ENCODE results near the gene FAM20C. TPM values are rescaled to one million over a fixed set of nuclear protein-coding genes. Genes with fewer than 3 reads are reported as not detected.

The FAM20C gene
- total RNA-seq, 1 experiment from 2014 or later, result 35.8 TPM

GRCh38 chr7:305410-306151 lies 113.2 kb downstream of the FAM20C start:
- no peak for DNase-seq (ENCODE audit: low spot score)
- TF ChIP-seq, protein P1, sequence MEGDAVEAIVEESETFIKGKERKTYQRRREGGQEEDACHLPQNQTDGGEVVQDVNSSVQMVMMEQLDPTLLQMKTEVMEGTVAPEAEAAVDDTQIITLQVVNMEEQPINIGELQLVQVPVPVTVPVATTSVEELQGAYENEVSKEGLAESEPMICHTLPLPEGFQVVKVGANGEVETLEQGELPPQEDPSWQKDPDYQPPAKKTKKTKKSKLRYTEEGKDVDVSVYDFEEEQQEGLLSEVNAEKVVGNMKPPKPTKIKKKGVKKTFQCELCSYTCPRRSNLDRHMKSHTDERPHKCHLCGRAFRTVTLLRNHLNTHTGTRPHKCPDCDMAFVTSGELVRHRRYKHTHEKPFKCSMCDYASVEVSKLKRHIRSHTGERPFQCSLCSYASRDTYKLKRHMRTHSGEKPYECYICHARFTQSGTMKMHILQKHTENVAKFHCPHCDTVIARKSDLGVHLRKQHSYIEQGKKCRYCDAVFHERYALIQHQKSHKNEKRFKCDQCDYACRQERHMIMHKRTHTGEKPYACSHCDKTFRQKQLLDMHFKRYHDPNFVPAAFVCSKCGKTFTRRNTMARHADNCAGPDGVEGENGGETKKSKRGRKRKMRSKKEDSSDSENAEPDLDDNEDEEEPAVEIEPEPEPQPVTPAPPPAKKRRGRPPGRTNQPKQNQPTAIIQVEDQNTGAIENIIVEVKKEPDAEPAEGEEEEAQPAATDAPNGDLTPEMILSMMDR (conservative IDR thresholded peaks at IDR 0.05; ENCODE audit: low read depth, low read length), result no peak
- H3K9me3 ChIP-seq (ENCODE audit: low read depth, low read length, poor library complexity, severe bottlenecking), result peaks cover 3% of the 10 kb centered on the region
- no peaks in the 10 kb centered on the region for H3K36me3 ChIP-seq (ENCODE audit: insufficient read depth, low read length, poor library complexity, severe bottlenecking)
- intact Hi-C loops (cut with micrococcal nuclease; ENCODE audit: unreplicated experiment), result no loop called here
- CTCF ChIA-PET, result no interaction called here
- no peaks in the 10 kb centered on the region for H3K27me3 ChIP-seq (replicated peaks; ENCODE audit: insufficient read depth, low read depth, low read length, poor library complexity)
- H3K4me1 ChIP-seq (ENCODE audit: insufficient read depth, low read length, poor library complexity, severe bottlenecking), result no peaks in the 10 kb centered on the region
- no TSS peak for BruUV-seq (replicated peaks)
- H3K27ac ChIP-seq (ENCODE audit: low read depth, low read length, poor library complexity, severe bottlenecking), result no peak overlapping the region
- no peak overlapping the region for H3K4me3 ChIP-seq (ENCODE audit: low read depth, low read length, poor library complexity, severe bottlenecking)
- POLR2A ChIA-PET (ENCODE audit: low non-redundant PET), result no interaction called here

- TF ChIP-seq EZH2 (IDR thresholded peaks at IDR 0.05; ENCODE audit: borderline replicate concordance, low read depth, low read length, poor library complexity, severe bottlenecking), result no peak
- TF ChIP-seq, protein P1 (conservative IDR thresholded peaks at IDR 0.05; ENCODE audit: low read depth, low read length), result no peak
- ChIA-PET POLR2A (ENCODE audit: low non-redundant PET) (no interaction called here), CTCF (interaction anchor here (0.6 kb wide), 1 partner anchor 380 kb away, joined by 4 read pairs; no protein-coding TSS in a partner anchor)
Measured at GRCh38 chr7:307970-308369, 115.6 kb downstream of the FAM20C start.

DNA sequence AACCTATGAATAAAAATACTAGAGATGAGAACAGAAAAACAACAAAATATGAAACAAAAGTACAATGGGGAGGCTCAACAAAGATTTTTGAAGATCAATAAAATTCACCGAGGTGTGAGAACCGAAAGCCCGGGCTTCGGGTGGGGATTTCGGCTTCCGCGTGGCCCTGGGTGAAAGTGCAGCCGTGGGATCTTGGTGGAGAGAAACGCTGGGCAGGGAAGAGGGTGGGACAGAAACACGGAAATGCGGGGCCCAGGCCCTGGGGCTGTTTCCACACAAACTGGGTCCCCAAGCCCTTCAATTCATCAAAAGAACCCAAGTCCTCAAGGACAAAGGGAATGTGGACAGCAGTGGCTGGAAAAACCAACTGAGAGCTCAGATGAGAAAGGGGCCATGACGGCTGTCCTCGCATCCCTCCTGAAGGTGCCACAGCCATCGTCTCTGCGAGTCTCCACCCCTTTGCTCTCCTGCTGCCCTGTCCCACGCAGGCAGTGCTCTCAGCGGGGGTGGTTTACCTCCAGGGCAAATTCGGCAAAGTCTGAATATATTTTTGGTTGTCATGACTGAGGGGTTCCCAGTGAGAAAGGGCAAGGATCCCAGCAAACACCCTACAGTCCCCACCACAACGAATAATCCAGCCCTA lies 117.3 kb downstream of the FAM20C start:
- POLR2A ChIA-PET (ENCODE audit: low non-redundant PET), result no interaction called here
- Histone ChIP-seq H3K4me1 (ENCODE audit: insufficient read depth, low read length, poor library complexity, severe bottlenecking) (no peaks in the 10 kb centered on the region), H3K36me3 (ENCODE audit: insufficient read depth, low read length, poor library complexity, severe bottlenecking) (no peaks in the 10 kb centered on the region), H3K9me3 (ENCODE audit: low read depth, low read length, poor library complexity, severe bottlenecking) (peaks cover 3% of the 10 kb centered on the region), H3K27me3 (replicated peaks; ENCODE audit: insufficient read depth, low read depth, low read length, poor library complexity) (peaks cover 28% of the 10 kb centered on the region), H3K27ac (ENCODE audit: low read depth, low read length, poor library complexity, severe bottlenecking) (no peak overlapping the region), H3K4me3 (ENCODE audit: low read depth, low read length, poor library complexity, severe bottlenecking) (no peak overlapping the region)
- DNase-seq (ENCODE audit: low spot score), result no peak
- CTCF ChIA-PET, result no interaction called here
- TF ChIP-seq, protein P1 (conservative IDR thresholded peaks at IDR 0.05; ENCODE audit: low read depth, low read length), result no peak
- no peak for TF ChIP-seq EZH2 (IDR thresholded peaks at IDR 0.05; ENCODE audit: borderline replicate concordance, low read depth, low read length, poor library complexity, severe bottlenecking)
- intact Hi-C loops (cut with micrococcal nuclease; ENCODE audit: unreplicated experiment), result no loop called here
- no TSS peak for BruUV-seq (replicated peaks)

More at GRCh38 chr7:307970-308369, 115.6 kb downstream of the FAM20C start:
- no TSS peak for BruUV-seq (replicated peaks)
- H3K9me3 ChIP-seq (ENCODE audit: low read depth, low read length, poor library complexity, severe bottlenecking), result peaks cover 3% of the 10 kb centered on the region
- no peaks in the 10 kb centered on the region for H3K4me1 ChIP-seq (ENCODE audit: insufficient read depth, low read length, poor library complexity, severe bottlenecking)
- H3K27ac ChIP-seq (ENCODE audit: low read depth, low read length, poor library complexity, severe bottlenecking), result no peak overlapping the region
- no peak for DNase-seq (ENCODE audit: low spot score)
- intact Hi-C loops (cut with micrococcal nuclease; ENCODE audit: unreplicated experiment), result no loop called here
- H3K4me3 ChIP-seq (ENCODE audit: low read depth, low read length, poor library complexity, severe bottlenecking), result no peak overlapping the region
- H3K27me3 ChIP-seq (replicated peaks; ENCODE audit: insufficient read depth, low read depth, low read length, poor library complexity), result peaks cover 12% of the 10 kb centered on the region
- no peaks in the 10 kb centered on the region for H3K36me3 ChIP-seq (ENCODE audit: insufficient read depth, low read length, poor library complexity, severe bottlenecking)

Other genes with a start within 250 kb of the FAM20C start
- gene FOXL3, start 97.6 kb downstream of the FAM20C start, total RNA-seq (2021), result not detected in 2 replicates

Data from A673 (cell line).